NT2/D1 (cell line): ENCODE measurements around the gene SSU72.

Experiments
- YY1 ChIP-seq: IDR thresholded peaks from 2 replicates; pipeline ENCODE4 v1.6.1; 2011; ENCODE audit not compliant: insufficient read length, insufficient read depth
- ZNF274 ChIP-seq: IDR thresholded peaks from 2 replicates; pipeline ENCODE4 v1.6.1; 2011; ENCODE audit warnings: mild to moderate bottlenecking, low read depth, low read length

- TF ChIP-seq ZNF274 (no peak), YY1 (no peak)
Observed at GRCh38 chr1:1564268-1564667, 10.4 kb downstream of the SSU72 start.
